ENCODE data around the gene CATSPER4. TPM values are rescaled to one million over a fixed set of nuclear protein-coding genes. Genes with fewer than 3 reads are reported as not detected.
"Not testable (repeated sequence)": the region's sequence is repeated elsewhere in the genome, so short reads cannot be mapped to it uniquely, and the experiment has no call there.

CATSPER4 gene
- total RNA-seq, 1 donor from 2014 or later = not detected

DNA sequence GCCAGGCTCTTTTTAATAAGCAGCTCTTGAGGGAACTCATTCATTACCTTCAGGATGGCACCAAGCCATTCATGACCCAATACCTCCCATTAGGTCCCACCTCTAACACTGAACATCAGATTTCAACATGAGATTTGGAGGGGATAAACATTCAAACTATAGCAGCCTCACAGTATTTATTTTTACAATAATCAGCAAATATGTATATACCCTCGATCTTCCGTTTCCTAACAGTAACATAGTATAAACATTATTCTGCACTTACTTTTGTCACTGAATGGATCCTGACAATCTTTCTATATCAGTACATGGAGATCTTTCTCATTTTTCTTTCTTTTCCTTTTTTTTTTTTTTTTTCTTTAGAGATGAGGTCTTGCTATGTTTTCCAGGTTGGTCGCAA, 5.4 kb downstream of the CATSPER4 start:
- DNase-seq = no peak

DNA sequence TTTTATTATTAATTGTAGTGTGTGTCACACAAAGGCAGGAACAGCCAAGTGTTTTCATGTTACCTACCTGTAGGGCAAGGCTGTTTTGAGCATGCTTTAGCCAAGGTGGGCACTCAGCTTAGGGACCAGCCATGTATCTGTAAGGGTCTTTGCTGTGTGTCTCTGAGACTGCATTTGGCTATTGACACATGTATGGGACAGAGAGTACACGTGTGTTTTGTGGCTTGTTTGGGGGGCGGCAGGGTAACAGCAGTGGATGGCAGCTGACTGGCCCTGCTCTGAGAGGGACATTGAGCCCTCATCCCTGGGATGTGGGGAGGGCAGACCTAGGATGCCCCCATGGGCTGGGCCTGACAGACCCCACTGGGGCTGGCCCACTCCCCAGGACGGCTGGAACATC, 6.9 kb downstream of the CATSPER4 start:
- DNase-seq = no peak

DNA sequence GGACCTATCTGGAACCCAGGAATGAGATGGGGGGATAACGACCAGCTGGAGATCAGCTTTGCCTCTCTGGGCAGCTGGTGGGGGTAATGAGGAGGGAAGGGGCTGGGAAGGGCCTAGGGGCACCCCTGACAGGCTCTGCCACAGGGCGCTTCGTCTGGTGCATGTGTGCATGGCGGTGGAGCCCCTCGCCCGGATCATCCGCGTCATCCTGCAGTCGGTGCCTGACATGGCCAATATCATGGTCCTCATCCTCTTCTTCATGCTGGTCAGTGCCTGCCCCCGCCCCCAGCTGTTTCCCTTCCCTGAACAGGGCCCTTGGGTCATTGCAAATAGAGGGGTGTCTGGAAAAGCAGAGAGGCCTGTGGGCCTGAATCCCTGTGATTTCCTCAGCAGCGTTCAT, 7.4 kb downstream of the CATSPER4 start:
- DNase-seq = no peak

DNA sequence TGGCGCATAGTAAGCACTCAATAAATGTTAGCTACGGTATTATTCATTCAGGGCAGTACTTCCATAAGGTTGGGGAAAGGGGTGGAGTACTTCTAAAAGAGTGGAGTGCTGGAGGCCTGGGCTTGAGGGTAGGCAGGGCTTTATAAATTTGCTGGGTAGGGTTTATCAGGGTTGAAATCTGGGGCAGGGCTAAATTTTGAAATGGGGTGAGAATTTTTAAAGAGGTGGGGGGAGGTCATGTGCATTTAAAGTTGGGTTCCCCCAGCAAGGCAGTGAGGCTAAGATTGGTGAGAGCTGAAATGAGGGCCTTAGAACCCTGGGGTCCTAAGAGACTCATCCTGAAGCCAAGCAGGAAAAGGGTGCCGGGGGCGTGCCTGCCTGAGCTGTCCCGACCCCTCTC, 10.0 kb downstream of the CATSPER4 start:
- DNase-seq = no peak

DNA sequence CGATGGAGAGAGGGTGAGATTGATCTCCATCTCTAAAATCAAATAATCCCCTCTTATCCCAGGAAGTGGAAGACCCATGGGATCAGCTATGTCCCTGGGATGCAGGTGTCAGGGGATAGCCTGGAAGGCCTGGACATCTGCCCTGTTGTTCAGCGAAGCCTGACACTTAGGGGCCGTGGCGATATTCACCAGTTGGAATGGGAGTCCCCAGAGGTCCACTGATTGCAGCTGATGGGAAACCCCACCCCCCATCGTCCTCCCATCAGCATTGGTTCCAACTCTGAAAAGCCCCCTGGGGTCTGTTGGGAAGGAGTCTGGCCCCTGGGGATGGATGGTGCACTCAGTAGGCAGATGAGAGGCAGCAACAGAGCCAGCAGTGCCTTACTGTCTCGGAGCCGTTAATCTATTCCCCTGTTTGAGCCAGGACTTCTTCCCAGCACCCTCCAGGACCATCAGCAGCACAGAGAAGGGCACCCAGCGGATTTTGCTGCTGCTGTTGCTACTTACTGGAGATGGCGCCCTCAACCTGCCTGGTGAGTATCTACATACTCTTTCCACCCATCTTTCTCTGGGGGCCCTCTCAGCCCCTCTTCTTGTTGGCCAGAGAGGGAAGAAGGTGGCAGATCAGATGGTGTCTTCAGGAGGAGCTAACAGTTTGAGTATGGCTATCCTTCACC, 13.4 kb downstream of the CATSPER4 start:
- no peak for DNase-seq

DNA sequence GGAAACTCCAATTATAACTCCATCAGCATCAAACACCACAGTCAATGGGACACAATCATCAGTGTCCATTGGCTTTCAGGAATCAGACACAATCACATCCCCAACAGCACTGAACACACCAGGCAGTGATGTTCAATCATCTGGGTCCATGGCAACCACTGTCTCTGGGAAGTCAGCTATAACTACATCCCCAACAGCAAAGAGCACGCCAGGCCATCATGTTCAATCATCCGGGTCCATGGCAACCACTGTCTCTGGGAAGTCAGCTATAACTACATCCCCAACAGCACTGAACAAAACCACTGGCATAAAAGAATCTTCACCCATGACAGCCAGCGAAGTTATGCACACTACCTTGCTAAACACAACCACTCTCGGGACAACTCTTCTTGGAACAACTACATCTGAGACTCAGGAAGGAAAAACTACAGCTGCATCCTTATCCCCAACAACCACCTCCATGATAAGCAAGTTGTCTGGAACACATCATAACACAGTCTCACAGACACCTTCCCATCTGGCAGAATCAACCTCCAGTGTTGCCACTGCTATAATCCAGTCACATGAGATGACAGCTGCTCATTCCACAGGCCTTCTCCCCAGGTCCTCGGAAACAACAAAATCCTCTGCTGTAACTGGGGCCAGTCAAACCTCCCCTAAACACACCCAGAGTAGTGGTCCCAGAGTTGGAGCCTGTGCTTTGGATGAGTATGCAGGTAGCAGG, 19.9 kb downstream of the CATSPER4 start:
- DNase-seq = no peak

DNA sequence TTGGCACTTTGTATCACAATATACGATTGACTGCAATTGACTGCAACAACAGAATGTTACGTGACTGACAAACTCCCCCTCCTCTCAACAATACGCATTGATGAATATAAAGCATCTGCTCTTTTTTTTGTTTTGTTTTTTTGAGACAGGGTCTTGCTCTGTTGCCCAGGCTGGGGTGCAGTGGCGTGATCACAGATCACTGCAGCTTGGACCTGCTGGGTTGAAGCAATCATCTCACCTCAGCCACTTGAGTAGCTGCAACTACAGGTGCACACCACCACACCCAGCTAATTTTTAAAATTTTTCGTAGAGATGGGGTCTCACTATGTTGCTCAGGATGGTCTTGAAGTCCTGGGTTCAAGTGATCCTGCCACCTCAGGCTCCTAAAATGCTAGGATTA, 22.3 kb downstream of the CATSPER4 start:
- DNase-seq = no peak

DNA sequence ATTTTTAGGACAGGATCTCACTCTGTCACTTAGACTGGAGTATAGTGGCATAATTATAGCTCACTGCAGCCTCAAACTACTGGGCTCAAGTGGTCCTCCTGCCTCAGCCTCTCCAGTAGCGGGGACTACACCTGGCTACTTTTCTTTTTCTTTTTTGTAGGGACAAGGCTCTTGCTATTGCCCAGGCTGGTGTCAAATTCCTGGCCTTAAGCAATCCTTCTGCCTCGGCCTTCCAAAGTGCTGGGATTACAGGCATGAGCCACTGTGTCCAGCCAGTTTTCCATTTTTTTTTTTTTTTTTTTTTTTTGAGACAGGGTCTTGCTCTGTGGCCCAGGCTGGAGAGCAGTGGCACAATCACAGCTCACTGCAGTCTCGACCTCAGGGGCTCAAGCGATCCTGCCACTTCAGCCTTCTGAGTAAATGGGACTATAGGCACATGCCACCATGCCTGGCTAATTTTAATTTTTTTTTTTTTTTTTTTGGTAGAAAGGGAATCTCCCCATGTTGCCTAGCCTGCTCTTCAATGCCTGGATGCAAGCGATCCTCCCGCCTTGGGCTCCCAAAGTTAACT, 23.0 kb downstream of the CATSPER4 start:
- DNase-seq = no peak

DNA sequence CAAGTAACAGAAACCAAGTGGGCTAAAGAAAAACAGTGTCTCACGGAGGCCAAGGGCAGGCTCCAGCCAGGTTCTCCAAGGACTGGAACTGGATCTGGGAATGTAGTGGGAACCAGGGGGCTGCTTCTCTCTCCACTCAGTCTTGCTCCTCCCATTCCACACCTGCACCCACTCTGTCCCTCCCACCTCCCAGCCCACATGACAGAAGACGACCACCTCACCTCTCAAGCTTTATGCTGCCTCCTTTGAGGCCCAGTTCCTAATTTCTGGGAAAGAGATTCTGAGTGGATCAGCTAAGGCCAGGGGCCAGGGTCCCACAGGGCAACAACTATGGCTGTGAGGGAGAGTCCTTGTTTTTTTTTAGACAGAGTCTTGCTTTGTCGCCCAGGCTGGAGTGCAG, 24.8 kb downstream of the CATSPER4 start:
- DNase-seq = no peak

DNA sequence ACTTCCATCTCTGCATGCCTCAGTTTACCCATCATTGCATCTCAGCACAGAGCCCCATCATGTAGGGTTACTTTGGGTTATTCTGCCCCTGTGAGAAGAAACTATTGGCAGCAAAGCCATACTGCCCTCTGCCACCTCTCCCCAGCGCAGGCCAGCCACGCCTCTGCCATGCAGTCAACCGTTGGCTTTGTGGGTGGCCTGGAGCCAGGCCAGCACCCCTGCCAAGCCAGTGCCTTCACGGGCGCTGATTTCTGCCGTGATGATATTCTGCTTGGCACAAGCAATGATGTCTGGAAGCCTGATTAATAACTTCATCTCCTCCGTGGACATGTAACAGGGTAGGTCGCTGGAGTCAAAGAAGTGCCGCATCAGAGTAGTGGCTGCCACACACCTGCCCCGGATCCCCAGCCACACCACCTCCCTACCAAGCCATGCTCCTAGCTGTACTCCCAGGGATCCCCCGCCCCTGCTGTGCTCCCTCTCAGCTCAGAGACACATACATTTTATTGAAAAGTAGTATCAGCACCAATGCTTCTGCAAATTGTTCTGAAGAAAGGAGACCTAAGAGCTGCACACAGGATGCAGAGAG, 28.6 kb downstream of the CATSPER4 start:
- no peak for DNase-seq

DNA sequence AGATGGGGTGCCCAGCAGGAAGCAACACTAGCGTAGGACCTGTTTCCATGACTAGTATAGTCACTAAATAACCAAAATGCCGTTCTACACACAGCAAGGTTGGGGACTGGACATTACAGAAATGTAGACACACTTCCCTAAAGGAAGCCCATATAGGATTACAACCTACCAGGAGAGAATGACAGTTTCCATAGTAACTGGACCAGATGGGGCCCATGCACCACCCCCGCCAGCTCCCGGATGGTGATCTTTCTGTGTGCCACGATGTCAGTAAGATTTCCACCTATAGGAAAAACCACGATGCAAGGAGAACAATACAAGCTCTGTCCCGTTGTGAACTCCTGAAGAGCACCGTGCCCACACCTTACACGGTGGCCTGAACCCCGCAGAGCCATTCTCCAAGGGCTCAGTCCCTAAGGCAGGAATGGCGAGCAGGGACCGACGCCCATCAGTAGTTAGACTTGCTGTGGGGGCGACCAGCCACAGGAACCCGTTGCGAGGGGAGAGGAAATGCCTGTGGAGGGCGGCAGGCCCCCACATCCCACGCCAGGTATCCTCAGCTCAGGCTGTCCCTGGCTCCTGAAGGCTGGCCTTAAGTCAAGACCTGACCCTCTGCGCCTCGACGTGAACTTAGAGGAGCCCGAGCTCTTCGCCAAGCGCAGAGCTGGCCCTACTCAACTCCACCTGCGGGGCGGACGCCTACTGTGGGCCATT, 30.0 kb downstream of the CATSPER4 start:
- no peak for DNase-seq

DNA sequence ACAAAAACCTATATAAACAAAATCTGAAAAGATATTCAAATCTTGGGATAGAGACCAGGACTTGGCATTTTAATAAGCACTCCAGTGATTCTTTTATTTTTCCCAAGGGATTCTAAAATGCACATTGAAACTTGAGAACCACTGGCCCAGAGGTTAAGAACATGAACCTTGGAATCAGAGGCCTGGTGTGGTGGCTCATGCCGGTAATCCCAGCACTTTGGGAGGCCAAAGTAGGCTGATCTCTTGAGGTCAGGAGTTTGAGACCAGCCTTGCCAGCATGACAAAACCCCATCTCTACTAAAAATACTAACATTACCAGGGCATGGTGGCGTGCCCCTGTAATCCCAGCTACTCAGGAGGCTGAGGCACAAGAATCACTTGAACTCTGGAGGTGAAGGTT, 30.7 kb downstream of the CATSPER4 start:
- no peak for DNase-seq

DNA sequence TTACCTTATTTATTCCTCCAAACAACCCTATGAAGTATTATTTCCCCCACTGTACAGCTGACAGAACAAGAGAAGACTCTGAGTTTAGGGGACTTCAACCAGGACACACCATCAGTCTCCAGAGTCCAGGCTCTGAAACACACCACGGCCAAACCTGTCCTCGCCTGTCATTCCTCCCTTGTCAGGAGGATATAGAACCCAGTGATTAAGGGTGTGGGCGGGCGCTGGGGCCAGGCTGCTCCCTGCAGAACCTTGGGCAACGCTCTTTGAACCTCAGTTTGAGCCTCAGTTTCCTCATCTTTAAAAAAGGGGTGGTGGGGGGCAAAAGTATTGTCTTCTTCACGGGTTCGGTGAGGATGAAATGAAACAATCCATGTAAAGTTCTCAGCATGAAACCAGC, 34.2 kb downstream of the CATSPER4 start:
- no peak for DNase-seq

DNA sequence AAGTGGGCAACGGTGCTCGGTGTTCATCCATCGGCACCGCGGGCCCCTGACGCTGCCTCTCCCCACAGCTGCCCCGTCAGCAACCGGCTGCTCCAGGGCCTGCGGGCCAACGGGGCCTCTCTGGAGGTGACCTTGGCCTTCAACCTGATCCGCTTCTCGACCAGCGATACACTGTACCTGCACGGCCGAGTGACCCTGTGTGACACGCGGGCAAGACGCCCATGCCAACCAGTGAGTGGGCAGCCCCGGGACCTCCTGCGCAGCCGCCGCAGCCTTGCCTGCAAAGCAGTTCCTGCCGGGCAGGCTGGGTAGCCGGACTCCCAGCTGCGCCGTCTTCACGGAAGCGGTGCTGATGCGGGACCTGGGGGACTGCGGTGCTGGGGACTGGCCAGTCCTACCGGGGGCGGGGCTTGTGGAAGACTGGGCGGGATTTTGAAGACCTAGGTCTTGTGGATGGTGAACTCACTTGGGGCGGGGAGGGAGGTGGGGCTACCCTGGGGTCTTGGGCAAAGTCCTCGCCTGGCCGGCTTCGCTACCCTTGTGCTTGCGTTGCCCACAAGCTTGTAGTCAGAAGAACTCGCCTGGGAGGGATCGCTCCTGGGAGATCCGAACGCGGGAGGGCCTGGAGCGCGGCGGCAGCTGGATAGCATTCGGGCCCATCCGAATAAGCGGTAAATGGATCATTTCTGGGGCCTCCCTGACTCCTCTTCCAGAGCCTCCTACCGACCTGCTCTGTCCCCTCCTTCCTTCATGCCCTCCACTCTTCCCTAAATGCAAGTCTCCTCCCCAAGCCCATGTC, 34.8 kb downstream of the CATSPER4 start:
- peak; percentile 57 for DNase-seq

DNA sequence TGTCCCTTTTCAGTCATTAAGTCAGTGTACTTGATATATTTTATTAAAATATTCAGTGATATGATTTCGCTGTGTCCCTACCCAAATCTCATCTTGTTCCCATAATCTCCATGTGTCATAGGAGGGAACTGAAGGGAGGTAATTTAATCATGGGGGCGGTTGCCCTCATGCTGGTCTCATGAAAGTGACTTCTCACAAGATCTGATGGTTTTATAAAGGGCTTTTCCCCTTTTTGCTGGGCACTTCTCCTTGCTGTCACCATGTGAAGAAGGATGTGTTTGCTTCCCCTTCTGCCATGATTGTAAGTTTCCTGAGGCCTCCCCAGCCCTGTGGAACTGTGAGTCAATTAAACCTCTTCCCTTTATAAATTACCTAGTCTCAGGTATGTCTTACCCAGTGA, 40.3 kb downstream of the CATSPER4 start:
- DNase-seq = not testable (repeated sequence)

DNA sequence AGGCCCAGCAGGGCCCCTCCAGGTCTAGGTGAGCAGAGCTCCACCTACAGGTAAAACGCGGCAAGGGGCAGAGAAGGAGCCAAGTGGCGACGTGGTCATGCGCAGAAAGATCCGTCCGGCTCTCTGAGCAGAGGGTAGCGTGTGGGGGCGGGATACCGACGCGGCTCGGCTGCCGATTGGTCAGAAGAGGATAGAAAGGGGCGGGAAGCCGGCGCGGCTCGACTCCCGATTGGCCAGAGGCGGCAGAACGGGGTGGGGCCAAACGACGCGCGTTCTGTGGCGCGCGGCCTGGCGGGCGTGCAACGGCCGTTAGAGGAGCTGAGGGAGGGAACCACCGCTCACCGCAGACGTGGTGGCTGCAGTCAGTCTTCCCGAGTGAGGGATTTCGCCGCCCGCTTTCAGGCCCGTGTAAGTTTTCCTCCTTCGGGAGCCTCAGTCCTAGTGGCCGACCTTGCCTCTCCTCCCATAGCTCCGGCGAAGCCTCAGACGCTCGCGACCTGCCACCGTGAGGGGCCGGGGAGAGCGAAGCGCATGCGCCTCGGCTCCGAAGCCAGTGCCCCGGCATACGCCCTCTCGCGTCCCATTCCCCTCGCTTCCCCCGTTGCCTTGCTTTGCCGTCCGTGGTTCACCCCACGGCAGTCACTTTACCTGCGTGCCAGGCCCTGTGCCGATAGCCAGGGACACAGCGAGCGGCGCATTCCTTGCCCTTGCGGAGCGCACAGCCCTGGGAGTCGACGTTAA, 43.7 kb downstream of the CATSPER4 start, which contains the start of gene CEP85:
CEP85 (plus strand) TSS at position 298 of the 741 bp plus-strand sequence. CDS start 5,584 bp downstream, outside the sequence.
- DNase-seq = peak; percentile 99

DNA sequence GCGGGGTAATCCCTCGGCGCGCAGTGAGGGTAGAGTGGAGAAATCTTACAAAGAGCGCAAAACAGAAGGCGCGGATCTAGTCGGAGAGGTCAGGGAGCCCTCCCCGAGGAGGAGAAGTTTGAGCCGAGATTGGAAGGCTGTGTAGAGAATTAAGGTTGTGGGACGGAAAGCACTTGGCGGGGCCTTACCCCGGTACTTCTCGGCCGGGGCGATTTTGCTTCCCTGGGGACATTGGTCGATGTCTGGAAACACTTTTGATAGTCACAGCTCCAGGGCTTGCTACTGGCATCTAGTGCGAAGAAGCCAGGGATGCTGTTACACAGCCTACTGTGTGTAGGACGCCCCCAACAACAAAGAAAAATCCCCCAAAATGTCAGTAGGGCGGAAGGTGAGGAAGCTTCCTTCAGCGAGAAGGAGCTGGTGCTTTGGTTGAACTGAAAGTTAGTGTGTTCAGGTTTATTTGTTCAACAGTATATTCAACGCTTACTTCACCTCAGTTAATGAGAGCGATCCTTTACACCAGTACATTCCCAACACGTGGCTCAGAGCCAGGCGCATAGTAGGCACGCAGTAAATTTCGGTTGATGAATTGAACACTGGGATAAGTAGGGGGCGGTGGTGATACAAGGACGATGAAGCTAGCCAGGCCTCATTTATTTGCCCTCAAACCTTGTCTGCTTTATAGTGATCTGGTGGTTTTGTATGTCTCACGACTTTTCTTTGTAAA, 44.4 kb downstream of the CATSPER4 start:
- DNase-seq = peak; percentile 38

DNA sequence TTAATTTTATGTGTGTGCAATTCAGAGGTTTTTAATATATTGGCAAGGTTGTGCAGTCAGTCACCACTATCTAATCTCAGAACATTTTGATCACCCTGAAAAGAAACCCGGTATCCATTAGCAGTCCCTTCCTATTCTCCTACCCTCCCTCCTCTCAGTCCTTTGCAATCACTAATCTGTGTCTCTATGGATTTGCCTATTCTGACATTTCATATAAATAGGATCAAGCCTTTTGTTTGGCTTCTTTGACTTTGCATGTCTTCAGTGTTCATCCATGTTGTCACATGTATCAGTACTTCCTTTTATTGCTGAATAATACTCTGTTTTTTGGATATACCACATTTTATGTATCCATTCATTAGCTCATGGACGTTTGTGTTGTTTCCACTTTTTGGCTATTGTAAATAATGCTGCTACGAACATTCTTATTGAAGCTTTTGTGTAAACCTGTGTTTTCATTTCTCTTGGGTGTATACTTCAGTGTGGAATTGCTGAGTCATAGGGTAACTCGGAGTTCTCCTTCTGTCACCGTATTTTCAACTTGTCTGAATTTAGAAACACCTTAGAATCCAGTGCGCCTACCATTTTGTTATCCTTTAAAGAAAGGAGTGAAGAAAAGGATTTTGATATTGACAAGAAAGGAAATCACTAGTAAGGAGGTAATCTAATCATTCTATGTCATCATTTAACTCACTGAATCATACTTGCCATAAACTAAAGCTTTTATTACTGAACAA, 47.0 kb downstream of the CATSPER4 start:
- DNase-seq = peak; percentile 59

DNA sequence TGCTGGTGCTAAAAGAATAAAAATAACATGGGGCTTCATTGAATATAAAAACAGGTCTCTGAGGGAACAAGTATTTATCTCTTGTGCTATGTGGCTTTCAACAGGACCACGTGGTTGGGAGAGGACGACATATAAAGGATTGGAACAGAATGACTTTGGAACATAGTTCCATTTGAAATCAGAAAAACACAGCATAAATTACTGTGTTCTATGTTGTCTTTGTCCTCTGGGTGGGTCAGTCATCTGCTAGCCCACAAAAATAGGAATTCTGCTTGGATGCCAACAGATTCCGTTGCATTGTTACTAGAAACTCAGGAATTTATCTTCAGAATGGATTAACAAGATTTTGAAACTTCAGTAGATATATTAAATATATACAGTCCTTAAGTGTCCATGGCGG, 49.5 kb downstream of the CATSPER4 start:
- DNase-seq = no peak
